Gastrocnemius medialis (tissue), 4 donors: ENCODE results near the gene OR51G2.

Experiments
- CTCF ChIP-seq, 5 experiments: fragments of 450-650 bp in 3 of 5; fragments of 200-600 bp in 2 of 5; sonication (generic) in 2 of 5; IDR thresholded peaks in 4 of 5; conservative IDR thresholded peaks in 1 of 5; 1 replicate in 4 of 5; 2 replicates in 1 of 5; pipeline ENCODE4 v1.5.1; 2016 to 2019; ENCODE audit warnings: antibody characterized with exemption in 5 of 5, mild to moderate bottlenecking in 3 of 5, moderate library complexity in 3 of 5
- POLR2A ChIP-seq, 2 donors: fragments of 450-650 bp; IDR thresholded peaks; one replicate each; pipeline ENCODE4 v1.6.1; 2017; ENCODE audit warnings: antibody characterized with exemption in 2 of 2, mild to moderate bottlenecking in 2 of 2, moderate library complexity in 2 of 2

- TF ChIP-seq POLR2A (IDR thresholded peaks at IDR 0.05) (no peak), CTCF (IDR thresholded peaks at IDR 0.05 in 4 of 5, conservative IDR thresholded peaks at IDR 0.05 in 1 of 5) (no peak)
Measured at GRCh38 chr11:4881860-4882500, 37.2 kb downstream of the OR51G2 start, which contains the start of gene OR51T1.
